GM12873 (cell line): Measurements from ENCODE around the gene FAM163B.
A peak's percentile ranks its signal among the peaks of the same experiment; 100 is the strongest.

Source experiments
- TF ChIP-seq, protein P1 (sequence below): IDR thresholded peaks from 2 replicates; pipeline ENCODE4 v1.5.1; 2012; ENCODE audit warnings: low read depth, mild to moderate bottlenecking, moderate library complexity, low read length, control low read depth; ENCODE audit not compliant: insufficient read depth; ENCODE audit errors: missing control alignments

Gene FAM163B

DNA sequence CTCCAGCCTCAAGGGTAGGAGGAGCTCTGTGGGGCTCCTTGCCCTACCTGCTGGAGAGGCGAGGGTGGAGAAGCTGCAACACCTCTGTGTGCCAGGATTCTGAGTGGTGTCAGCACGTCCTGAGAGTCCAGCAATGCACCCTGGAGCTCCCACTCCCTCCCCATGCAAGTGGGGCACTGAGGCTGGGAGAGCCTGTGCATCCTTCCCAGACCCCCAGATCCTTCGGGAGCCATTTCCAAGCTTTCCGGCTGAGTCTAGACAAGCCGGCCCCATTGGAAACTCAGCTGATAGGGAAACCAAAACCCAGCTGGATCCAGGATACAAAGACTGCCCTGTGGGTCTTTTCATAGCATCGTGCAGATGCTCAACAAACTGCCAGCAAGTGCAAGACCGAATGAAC, 1.8 kb downstream of the FAM163B start:
- TF ChIP-seq, protein P1, sequence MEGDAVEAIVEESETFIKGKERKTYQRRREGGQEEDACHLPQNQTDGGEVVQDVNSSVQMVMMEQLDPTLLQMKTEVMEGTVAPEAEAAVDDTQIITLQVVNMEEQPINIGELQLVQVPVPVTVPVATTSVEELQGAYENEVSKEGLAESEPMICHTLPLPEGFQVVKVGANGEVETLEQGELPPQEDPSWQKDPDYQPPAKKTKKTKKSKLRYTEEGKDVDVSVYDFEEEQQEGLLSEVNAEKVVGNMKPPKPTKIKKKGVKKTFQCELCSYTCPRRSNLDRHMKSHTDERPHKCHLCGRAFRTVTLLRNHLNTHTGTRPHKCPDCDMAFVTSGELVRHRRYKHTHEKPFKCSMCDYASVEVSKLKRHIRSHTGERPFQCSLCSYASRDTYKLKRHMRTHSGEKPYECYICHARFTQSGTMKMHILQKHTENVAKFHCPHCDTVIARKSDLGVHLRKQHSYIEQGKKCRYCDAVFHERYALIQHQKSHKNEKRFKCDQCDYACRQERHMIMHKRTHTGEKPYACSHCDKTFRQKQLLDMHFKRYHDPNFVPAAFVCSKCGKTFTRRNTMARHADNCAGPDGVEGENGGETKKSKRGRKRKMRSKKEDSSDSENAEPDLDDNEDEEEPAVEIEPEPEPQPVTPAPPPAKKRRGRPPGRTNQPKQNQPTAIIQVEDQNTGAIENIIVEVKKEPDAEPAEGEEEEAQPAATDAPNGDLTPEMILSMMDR, result no peak

DNA sequence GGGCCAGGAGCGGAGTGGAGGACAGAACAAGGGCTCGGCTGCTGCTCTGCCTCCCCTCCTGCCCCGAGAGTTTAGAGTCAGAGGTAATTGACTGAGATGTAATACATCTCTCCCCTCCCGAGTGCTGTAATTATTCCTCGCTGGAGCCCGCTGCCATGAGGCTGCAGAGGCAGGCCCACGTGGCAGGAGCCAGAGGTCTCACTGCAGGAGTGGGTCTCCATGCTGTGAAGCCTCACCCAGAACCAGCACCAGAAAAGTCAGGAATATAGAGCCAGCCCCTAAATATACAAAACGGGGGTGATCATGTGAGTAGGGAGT, 2.5 kb downstream of the FAM163B start:
- TF ChIP-seq, protein P1, result no peak

DNA sequence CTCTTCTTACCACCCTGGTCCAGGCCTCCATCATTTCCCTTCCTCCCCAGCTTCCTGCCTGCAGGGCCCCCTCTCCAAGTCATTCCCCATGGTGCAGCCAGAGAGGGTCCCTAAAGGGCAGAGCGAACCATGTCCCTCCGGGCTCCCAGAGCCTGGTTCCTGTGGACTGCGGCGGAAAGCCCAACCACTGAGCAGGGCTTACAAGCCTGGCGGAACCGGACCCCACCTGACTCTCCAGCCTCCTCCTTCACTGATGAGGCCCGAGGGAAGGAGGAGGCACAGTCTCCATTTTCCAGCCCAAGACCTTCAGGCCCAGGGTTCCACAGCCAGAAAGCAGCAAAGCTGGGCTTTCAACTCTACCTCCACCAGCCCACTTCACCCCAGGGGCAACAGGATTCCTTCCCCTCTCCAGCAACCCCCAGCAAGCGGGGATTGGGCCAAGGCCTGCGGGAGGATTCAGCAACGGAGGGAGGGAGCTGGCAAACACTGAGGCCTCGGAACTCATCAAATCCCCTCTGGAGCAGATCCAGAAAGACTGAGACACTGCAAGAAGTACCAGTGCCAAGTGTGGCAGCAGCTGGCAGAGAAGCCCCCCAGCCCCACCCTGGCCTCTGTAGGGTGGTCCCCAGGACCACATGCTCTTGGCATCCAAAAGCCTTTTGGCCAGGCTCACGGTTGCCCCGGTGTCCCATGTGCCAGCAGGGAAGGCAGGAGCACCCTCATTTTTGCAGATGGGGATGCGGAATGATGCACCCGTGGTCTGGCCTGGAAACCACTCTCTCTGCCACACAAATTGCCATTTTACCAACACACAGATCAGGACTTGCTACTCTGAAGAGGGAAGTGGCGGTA, 3.1 kb downstream of the FAM163B start:
- TF ChIP-seq, protein P1, result no peak

DNA sequence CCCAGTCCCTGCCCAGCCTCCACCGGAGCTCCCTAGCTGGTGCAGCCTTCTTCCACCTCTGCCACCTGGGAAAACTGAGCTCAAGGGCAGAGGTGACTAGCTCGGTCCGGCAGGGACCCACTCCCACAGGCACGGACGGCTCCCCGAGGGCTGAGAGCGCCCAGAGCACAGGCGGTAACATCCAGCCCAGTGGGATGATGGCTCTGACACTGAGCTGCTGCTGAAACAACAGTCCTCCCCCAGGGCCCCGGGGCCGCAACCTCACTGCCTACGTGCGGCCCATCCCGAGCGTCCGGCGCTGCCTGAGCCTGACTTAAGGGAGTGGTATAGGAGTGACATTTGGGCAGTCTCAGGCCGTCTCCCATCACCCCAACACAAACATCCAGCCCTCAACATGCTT, 3.7 kb downstream of the FAM163B start:
- TF ChIP-seq, protein P1, result no peak

DNA sequence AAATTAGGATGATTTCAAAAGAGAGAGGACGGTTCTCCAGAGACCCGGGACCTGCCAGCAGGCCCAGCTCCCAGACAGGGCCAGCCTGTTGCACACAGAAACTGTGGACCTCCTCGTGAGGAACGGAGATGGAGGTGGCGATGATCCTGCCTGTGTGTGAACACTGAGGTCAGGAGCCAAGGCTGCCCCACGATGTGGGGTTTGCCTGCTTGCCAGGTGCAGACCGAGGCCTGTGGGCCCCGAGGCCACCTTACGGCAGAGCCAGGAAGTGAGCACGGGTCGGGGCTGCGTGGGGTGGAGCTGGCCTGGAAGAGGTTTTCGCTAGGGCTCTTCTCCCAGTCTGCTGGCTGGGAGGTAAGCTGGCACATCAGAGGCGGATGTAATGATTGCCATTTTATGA, 4.3 kb downstream of the FAM163B start:
- TF ChIP-seq, protein P1, result no peak

DNA sequence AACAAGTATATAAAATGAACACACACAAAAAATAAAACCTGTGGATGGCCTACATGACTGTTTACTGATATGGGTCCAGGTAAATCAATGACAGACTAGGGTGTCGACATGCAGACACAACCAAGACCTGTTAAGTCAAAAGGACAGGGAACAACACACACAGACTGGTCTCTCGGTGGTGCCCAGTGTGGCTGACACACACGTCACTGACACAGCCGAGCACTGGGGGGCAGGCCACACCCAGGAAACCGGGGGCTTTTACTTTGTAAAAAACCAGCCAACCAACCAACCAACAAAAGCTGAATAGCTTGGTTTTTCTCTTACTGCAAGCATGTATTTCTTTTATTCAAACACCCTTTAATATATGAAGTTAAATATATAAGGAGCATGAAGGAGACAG, 5.0 kb downstream of the FAM163B start:
- TF ChIP-seq, protein P1, result peak; percentile 14

DNA sequence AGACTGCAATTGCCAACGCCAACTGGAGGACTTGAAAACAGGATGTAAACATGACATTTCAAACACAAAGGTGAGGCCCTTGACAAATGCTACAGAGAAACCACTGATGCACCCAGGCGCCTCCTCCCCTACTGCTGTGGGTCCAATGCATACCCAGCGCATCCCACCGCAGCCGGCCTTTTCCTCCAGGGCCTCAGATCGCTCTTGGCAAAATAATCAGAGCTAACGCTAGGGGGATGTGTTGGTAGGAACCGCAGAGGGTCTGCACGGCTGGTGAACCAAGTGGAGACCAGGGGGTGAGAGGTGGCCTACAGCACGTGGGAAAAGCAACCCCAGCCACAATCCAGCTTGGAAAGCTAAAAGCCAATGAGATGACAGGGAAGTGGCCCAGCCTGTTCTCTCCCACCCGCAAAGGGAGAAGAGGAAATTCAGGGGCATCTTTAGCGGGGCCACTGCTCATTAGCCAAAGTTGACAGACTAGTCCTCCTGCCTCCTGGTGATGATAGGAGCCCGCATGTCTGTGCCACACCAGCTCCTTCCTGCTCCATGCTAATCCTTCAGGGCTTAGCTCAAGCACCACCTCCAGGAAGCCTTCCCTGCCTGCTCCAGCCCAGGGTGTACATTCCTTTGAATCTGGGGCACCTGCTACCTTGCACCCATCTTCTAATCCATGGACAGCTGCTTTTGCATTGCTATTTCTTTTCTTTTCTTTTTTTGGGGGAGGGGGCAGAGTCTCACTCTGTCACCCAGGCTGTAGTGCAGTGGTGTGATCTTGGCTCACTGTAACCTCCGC, 5.9 kb downstream of the FAM163B start:
- TF ChIP-seq, protein P1, result peak; percentile 22
